ENCODE measurements around the gene DBNDD2.

GRCh38 chr20:45407067-45407745 lies 883 bp upstream of the DBNDD2 start:
- TF ChIP-seq CTCF (IDR thresholded peaks at IDR 0.05; ENCODE audit: low read depth, low read length, poor library complexity, severe bottlenecking) (no peak), EZH2phosphoT487 (IDR thresholded peaks at IDR 0.05; ENCODE audit: borderline replicate concordance, low read length) (no peak)

Data from DOHH2 (cell line).